GM12872 (cell line): ENCODE data around the gene EEF1B2.

Experiments
- TF ChIP-seq, protein P1 (sequence below): IDR thresholded peaks from 3 replicates; pipeline ENCODE4 v1.5.1; 2011; ENCODE audit warnings: low read depth, mild to moderate bottlenecking, low read length, moderate library complexity; ENCODE audit not compliant: insufficient read depth

The EEF1B2 gene

DNA sequence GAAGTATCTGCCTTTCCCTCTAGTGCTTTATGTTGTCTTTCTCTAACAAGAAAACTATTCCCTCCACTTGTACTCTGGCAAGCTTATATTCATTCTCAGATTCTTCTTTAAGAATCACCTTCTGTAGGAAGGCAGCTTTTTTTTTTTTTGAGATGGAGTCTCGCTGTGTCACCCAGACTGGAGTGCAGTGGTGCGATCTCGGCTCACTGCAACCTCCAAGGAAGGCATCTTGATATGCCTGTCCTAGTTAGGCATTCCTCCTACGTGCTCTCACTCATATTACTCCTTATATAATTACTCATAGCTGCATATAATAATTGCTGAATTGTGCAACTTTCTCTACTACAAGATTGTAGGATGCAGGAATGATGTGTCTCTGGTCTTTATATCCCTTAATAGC is 16.2 kb upstream of the EEF1B2 start:
- TF ChIP-seq, protein P1, sequence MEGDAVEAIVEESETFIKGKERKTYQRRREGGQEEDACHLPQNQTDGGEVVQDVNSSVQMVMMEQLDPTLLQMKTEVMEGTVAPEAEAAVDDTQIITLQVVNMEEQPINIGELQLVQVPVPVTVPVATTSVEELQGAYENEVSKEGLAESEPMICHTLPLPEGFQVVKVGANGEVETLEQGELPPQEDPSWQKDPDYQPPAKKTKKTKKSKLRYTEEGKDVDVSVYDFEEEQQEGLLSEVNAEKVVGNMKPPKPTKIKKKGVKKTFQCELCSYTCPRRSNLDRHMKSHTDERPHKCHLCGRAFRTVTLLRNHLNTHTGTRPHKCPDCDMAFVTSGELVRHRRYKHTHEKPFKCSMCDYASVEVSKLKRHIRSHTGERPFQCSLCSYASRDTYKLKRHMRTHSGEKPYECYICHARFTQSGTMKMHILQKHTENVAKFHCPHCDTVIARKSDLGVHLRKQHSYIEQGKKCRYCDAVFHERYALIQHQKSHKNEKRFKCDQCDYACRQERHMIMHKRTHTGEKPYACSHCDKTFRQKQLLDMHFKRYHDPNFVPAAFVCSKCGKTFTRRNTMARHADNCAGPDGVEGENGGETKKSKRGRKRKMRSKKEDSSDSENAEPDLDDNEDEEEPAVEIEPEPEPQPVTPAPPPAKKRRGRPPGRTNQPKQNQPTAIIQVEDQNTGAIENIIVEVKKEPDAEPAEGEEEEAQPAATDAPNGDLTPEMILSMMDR: no peak

DNA sequence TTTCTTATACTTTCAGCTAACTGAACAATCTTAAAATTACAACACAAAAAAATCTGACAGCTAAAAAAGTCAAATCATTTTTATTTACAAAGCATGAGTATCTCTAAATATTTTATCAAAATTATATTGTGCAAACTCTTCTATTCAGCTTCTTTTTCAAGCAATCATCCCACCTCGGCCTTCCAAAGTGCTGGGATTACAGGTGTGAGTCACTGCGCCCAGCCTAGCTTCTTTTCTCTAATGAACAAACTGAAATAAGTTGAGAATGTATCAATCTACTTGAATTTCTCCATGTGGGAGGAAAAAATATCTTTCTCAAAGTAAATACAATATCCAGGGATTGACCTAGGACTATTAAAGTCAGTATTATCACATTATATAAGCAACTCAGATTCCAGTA is 15.3 kb upstream of the EEF1B2 start:
- TF ChIP-seq, protein P1: no peak

DNA sequence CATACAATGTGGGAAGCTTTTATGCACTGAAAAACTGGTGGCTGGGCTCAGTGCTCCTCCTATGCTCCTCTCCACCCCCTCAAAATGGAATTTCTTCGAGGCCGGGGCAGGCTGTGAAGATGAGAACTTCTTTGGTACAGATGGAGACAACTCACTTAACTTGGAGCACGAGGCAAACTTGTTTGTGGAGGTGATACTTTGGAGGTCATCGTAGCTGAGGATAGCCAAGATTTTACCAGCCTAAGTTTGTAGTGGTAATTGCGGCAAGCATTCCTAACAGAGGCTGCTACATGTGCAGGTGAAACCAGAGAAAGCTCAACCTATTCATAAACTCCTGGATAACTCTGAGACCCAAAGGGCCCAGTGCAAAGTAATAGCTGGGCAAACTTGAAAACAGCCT is 14.0 kb upstream of the EEF1B2 start:
- TF ChIP-seq, protein P1: no peak

DNA sequence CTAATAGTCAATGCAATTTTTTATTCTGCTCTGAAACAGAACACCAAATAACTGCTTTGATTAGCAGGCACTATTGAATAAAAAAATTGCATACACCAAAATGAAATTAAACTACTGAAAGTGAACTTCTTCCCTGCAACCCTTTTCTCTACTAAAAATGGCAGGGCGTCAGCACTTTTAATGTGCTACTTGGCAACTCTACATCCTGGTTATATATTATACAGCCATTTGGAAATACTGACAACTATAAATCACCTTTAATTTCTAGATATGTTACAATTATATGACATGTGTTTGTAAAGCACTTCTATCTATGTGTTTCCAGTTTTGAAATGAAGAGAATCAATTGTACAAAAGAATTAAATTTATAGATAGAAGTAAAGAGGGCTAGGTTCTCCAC is 10.4 kb upstream of the EEF1B2 start:
- TF ChIP-seq, protein P1: no peak

DNA sequence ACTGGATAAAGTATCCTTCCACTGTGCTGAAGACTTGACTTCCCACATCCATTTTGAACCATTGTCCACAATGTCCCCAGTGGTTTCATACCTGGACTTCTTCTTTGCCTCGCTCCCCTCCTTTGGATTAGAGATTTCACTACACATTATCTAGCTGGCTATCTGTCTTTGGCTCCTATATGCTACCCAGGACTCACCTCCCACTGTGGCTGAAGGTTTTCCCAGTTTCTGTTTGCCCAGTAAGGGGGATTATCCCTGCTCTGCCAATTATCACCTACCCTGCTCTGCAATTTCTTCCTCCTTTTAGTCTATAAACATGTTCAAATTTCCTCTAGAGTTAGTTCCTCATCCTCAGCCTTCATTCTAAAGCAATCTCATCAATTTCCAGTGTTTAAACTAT is 9.5 kb upstream of the EEF1B2 start:
- TF ChIP-seq, protein P1: no peak

DNA sequence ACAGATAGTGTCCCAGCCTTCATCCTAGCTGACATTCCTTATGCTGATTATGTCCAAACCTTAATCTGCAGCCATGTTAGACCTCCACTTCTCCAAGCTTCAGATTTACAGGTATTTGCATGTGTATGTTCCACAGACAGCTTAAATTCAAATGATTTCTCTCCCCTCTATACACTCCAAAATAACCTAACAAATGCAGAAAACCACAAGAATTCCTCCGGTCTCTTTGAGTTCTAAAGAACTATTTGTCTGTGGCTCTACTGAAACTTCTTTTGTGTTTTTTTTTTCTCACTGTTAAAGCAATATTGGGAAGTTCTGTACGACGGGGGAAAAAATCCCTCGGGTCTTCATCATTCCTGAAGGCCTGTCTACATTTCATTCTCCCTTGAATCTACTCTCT is 9.1 kb upstream of the EEF1B2 start:
- TF ChIP-seq, protein P1: no peak

DNA sequence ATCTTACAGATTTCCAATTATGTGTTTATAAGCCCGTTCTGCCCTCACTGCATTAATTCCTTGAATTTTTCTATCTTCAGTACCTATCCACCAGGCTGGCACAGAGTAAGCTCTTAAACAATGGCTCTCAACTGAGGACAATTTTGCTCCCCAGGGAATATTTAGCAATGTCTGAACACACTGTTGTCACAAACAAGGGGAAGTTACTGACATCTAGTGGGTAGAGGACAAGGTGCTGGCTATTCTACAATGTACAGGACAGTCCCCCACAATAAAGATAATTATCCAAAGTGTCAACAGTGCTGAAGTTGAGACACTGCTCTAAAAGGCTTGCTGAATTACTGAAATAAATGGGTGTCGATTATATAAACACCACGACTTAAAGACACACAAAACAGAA is 5.5 kb upstream of the EEF1B2 start:
- TF ChIP-seq, protein P1: peak; percentile 29; the same call in 1 of the 3 replicates
